Endothelial cell of hepatic sinusoid (primary cell): ENCODE measurements around the gene GRIN3A.
"Not testable (repeated sequence)": the region's sequence is repeated elsewhere in the genome, so short reads cannot be mapped to it uniquely, and the experiment has no call there.

Source experiments
- in situ Hi-C: cut with HindIII; loops from 2 replicates; pipeline ENCODE4 v1.10.0; 2017; ENCODE audit warnings: low sequenced_read_pairs

The GRIN3A gene

DNA sequence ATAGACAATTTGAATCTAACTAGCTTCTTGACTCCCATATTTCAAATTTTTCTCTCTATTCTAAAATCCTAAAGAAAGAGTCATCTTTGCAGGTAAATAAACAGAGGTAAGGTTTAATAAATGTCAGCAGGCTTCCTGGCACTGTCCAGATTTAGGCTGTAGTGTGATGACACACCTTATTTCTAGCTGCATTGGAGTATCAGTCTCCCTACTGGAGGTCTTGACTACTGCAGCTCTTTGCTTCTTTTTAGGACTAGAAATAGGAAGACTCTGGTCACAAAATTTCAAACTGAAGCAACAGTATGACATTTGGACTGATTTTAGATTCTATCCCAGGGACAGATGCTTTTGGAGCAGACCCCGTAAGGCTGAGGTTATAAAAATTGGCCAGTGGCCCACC lies 103.0 kb downstream of the GRIN3A start:
- in situ Hi-C loops, result no loop called here

DNA sequence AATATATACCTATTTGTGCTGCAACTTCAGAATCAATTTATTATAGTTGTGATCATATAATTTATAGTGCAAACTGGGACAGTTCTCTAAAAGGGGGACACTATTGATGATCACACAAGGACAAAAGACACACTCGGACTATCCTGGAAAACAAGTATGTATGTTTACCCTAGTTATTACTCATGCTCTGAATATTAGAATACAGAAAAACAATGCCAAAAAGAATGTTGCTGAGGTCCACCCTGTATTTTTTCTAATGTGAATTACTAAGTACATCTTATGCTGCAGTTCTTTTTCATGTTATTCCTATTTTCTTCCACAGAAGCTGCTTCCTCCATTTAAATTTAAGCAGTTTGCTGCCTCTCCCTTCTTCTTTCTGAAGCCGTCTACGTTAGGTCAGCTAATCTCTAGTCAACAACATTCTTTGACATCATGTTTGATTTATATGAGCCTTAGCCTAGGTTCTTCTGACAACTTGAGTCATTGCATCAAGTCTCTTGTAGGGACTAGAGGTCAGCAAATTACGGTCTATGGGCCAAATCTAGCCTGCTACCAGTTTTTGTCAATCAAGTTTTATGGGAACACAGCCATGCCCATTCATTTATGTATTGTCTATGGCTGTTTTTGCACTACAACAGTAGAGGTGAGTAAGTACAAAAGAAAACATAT lies 103.6 kb downstream of the GRIN3A start:
- in situ Hi-C loops, result no loop called here

DNA sequence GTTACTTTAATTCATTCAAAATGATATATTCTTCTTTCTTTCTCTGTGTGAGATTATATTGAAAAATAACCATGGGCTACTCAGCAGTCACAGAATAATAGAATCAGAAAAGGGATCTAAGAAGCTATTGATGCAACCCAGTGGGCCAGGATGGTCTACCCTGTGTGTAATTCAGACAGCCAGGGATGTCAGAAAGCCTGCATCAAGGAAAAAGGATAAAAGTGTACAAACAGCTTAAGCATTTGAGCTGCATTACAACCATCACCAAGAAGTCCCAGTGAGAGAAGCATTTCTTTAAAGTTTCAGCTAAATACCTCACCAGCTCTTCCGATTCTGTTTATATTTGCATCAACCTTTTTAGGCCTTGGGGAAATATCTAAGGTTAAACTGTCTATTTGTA lies 105.8 kb downstream of the GRIN3A start:
- in situ Hi-C loops, result no loop called here

- in situ Hi-C loops, result no loop called here
These were observed 106.6 kb downstream of the GRIN3A start for GRCh38 chr9:101631892-101632291.

GRCh38 chr9:101629636-101630035 lies 108.8 kb downstream of the GRIN3A start:
- in situ Hi-C loops, result no loop called here

GRCh38 chr9:101628173-101628572 lies 110.3 kb downstream of the GRIN3A start:
- in situ Hi-C loops, result no loop called here

DNA sequence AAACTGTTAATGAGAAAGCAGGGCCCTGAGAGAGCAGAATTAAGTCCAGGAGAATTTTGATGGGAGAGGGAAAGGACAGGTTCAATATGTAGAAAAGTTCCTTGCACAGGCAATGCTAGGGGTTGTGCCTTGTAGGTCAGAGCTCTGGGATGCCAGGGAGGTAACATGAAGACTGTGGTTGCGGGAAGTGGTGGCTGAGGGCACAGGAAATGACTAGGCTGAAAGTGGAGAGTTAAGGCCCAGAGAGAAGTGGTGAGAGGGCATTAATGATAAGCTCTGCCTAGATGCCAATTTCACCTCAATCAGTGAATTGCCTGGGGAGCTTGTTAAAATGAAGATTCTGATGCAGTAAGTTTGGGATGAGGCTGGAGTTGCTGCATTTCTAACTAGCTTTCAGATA lies 112.2 kb downstream of the GRIN3A start:
- in situ Hi-C loops, result no loop called here

GRCh38 chr9:101625876-101626275 lies 112.6 kb downstream of the GRIN3A start:
- in situ Hi-C loops, result no loop called here

- in situ Hi-C loops, result no loop called here
These were observed 118.0 kb downstream of the GRIN3A start for GRCh38 chr9:101620452-101620851.

DNA sequence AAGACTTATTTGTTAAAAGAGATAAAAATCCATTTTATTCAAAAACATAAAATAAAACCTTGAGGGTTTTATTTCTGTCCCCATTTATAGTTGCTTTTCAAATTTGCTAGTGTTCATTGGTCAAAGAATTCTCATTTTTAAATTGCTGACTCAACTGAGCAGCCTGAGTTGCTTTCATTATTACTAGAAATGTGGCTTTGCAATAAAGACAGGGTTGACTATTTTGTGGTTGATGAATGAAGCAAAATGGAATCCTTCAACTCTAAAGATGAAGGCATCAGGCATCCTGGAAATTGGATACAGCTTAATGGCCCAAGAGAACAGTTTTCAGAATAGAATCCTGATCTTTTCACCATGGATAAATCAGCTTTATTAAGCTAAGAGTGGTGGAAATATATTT lies 119.7 kb downstream of the GRIN3A start:
- in situ Hi-C loops, result no loop called here

DNA sequence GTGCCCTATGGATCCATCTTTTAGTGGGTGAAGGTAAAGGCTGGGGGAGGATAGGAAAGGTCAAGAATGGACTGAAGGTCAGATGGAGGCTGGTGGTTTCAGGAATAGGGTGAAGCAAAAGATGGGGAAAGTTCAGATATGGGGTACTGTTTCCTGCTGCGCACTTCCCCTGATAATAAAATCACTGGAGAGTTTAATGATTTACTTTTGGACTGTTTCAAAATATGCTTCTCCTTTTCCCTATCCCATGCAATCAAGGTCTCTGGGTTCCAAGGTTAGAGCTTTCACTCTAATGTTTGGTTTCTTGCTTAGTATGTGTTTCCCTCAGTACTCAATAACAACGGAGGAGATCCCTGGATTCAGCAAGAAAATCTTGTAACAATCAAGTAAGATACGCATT lies 132.9 kb downstream of the GRIN3A start:
- in situ Hi-C loops, result no loop called here

DNA sequence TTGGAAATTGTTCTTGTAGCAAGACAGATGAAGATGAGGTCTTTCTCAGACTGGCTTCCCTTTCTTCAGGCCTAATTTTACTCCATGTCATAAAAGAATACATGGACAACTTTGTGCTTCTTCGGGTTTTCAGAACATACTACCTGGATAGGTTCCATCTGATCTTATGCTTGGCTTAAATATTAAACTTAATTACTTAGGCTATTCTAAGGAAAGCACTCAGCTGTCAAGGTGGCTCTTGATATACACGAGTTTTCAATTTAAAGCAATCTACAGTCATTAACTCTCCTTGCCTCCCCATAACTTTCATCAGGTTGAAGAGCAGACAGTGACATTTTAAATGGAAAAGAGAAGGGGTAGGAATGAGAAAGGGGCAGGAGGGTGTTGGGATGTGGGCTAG lies 134.2 kb downstream of the GRIN3A start:
- in situ Hi-C loops, result no loop called here

GRCh38 chr9:101601904-101602765 lies 136.3 kb downstream of the GRIN3A start:
- in situ Hi-C loops, result no loop called here

GRCh38 chr9:101594796-101595195 lies 143.7 kb downstream of the GRIN3A start, which contains the start of gene PPP3R2:
TSS of gene PPP3R2 (minus strand) at chr9:101594969. CDS start at chr9:101594921, 48 bp downstream.
- in situ Hi-C loops, result no loop called here

DNA sequence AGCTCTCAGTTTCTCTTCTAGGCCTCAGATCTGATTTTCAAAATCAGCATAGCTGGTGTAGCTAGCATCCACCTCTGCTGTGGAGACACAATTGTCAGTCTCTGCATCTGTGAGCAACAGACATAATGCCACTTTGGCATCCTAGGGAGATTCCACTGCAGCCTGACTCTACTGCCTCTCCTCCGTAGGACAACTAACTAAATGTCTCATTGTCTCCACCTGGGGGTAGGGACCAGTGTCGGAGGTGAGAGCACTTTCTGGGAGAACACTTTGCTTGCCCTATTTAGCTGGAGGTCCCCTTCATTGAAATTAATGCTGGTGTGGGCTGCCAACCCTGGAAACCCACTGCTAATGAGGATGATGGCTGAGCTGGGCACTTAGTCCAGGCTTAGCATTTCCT lies 145.1 kb downstream of the GRIN3A start:
- in situ Hi-C loops, result no loop called here

DNA sequence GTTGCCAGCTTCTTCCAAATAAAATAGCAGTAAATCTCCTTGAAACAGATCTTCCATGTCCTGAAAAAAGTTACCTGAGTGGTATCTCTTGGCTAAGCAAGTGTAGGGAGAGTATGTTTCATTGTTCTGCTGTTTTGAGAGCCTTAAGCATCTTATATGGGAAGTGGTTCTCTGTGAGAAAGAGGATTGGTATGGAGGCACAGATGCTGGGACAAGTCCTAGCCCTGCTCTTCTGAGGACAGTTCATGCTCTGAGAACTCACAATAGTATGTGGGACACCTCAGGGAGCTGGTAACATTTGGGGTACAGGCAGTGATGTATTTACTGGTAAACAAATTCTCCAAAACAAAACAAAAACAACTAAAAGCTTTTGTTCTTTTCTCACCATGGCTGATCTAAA lies 145.7 kb downstream of the GRIN3A start:
- in situ Hi-C loops, result no loop called here

- in situ Hi-C loops, result no loop called here
These were observed 146.5 kb downstream of the GRIN3A start for GRCh38 chr9:101591787-101592446.

- in situ Hi-C loops, result no loop called here
These were observed 147.5 kb downstream of the GRIN3A start for GRCh38 chr9:101590901-101591300.

- in situ Hi-C loops, result not testable (repeated sequence)
These were observed 148.4 kb downstream of the GRIN3A start for GRCh38 chr9:101590074-101590473.

- in situ Hi-C loops, result no loop called here
These were observed 151.0 kb downstream of the GRIN3A start for GRCh38 chr9:101587332-101588043.

DNA sequence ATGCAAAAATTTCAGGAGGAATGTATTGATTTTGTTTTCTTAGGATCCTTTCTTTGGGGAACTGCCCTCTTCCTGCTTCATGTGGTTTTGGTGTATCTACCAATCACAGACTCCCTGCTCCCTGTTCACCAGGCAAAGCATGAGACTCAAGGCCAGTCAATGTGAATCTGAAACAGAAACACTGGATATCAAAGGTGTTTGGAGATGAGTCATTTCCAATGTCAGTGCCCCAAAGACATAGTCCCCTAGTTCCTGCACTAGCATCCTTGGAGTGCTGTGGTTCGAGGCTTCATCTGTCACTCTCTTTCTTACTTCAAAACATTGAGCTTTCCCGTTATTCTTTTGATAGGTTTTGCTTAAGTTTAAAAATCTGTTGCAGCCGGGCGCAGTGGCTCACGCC lies 151.8 kb downstream of the GRIN3A start:
- in situ Hi-C loops, result no loop called here
